HepG2 (cell line): ENCODE data around the gene PEX13. TPM values are rescaled to one million over a fixed set of nuclear protein-coding genes. Genes with fewer than 3 reads are reported as not detected.

Experiments used
- BCL6 ChIP-seq: IDR thresholded peaks from 2 replicates; pipeline ENCODE4 v1.6.1; 2016; ENCODE audit warnings: missing genetic modification reagents, missing compliant biosample characterization
- BORCS8-MEF2B ChIP-seq: sonication (generic); formaldehyde crosslinking; IDR thresholded peaks from 2 replicates; pipeline ENCODE4 v1.8.0; 2022; ENCODE audit warnings: mild to moderate bottlenecking, missing genetic modification reagents
- CBX2 ChIP-seq, 2 experiments: fragments of 200-600 bp in 1 of 2; sonication (generic); formaldehyde crosslinking in 1 of 2; IDR thresholded peaks; 2 replicates each; pipeline versions ENCODE4 v1.7.0 to v1.8.1; 2018 to 2022; ENCODE audit warnings: low read depth in 2 of 2, low read length in 1 of 2, mild to moderate bottlenecking in 1 of 2, missing genetic modification reagents in 1 of 2
- JUND ChIP-seq: sonication (generic); formaldehyde crosslinking; IDR thresholded peaks from 2 replicates; pipeline ENCODE4 v1.8.0; 2022; ENCODE audit warnings: mild to moderate bottlenecking, missing genetic modification reagents
- NBN ChIP-seq: fragments of 450-650 bp; conservative IDR thresholded peaks from 2 replicates; pipeline ENCODE4 v1.6.1; 2017
- PAX8 ChIP-seq: sonication (generic); formaldehyde crosslinking; IDR thresholded peaks from 2 replicates; pipeline ENCODE4 v1.8.0; 2022; ENCODE audit warnings: mild to moderate bottlenecking, missing genetic modification reagents, borderline replicate concordance
- RNF219 ChIP-seq: sonication (generic); formaldehyde crosslinking; IDR thresholded peaks from 2 replicates; pipeline ENCODE4 v1.5.0; 2020; ENCODE audit warnings: mild to moderate bottlenecking, missing genetic modification reagents
- RXRA ChIP-seq: sonication (generic); formaldehyde crosslinking; IDR thresholded peaks from 2 replicates; pipeline ENCODE4 v1.5.1; 2020; ENCODE audit warnings: missing genetic modification reagents
- ZMYM4 ChIP-seq: sonication (generic); formaldehyde crosslinking; IDR thresholded peaks from 2 replicates; pipeline ENCODE4 v1.8.1; 2023; ENCODE audit warnings: mild to moderate bottlenecking, missing genetic modification reagents
- ZNF256 ChIP-seq: sonication (generic); formaldehyde crosslinking; conservative IDR thresholded peaks from 2 replicates; pipeline ENCODE4 v1.4.0; 2020; ENCODE audit warnings: missing genetic modification reagents
- ZNF614 ChIP-seq: IDR thresholded peaks from 2 replicates; pipeline ENCODE4 v1.6.1; 2018; ENCODE audit warnings: missing biosample characterization, missing genetic modification reagents, inconsistent platforms, borderline replicate concordance
- ZNF710 ChIP-seq: sonication (generic); formaldehyde crosslinking; IDR thresholded peaks from 2 replicates; pipeline ENCODE4 v1.5.0; 2020; ENCODE audit warnings: mild to moderate bottlenecking, missing genetic modification reagents, borderline replicate concordance
- ZNF788 ChIP-seq: sonication (generic); formaldehyde crosslinking; IDR thresholded peaks from 2 replicates; pipeline ENCODE4 v1.5.0; 2020; ENCODE audit warnings: mild to moderate bottlenecking, missing genetic modification reagents, borderline replicate concordance
- ZNF891 ChIP-seq: sonication (generic); formaldehyde crosslinking; IDR thresholded peaks from 2 replicates; pipeline ENCODE4 v1.5.0; 2020; ENCODE audit warnings: mild to moderate bottlenecking, missing genetic modification reagents
- ZSCAN22 ChIP-seq: sonication (generic); formaldehyde crosslinking; IDR thresholded peaks from 2 replicates; pipeline ENCODE4 v1.4.0; 2020; ENCODE audit warnings: mild to moderate bottlenecking, missing genetic modification reagents
- polyA plus RNA-seq, 8 experiments: library from polyadenylated mRNA; depleted of rRNA in 3 of 8; stranded (reverse) in 7 of 8; unstranded in 1 of 8; fragments of >200 nt; fragmentation: Illumina TruSeq in 4 of 8; extraction: Trizol in 4 of 8; gene quantifications; 2 replicates each; pipeline versions ENCODE4 v1.2.1 to v1.2.3, GENCODE V29; 2011 to 2016; ENCODE audit warnings: low read depth in 4 of 8, missing spikeins in 1 of 8, mixed read lengths in 1 of 8; ENCODE audit not compliant: insufficient read depth in 1 of 8
- total RNA-seq, 5 experiments: library from RNA; depleted of rRNA; stranded (reverse); fragments of >200 nt; fragmentation: Illumina TruSeq; extraction: Trizol; gene quantifications; 2 replicates each; pipeline ENCODE4 v1.2.3, GENCODE V29; 2016; ENCODE audit warnings: low read depth in 1 of 5
- TF ChIP-seq, protein P1 (sequence below): sonication (generic); formaldehyde crosslinking; conservative IDR thresholded peaks from 2 replicates; pipeline ENCODE4 v1.8.0; 2022; ENCODE audit warnings: mild to moderate bottlenecking, moderate library complexity, missing genetic modification reagents
- TF ChIP-seq, protein P2 (sequence below): sonication (generic); formaldehyde crosslinking; IDR thresholded peaks from 2 replicates; pipeline ENCODE4 v1.4.0; 2020; ENCODE audit warnings: missing genetic modification reagents

Gene PEX13
- total and polyA plus RNA-seq, 2 of the 13 experiments (the other 11 are each of a cell fraction or from before 2014, with no cell fraction given), result 47.9 to 75.9 TPM

DNA sequence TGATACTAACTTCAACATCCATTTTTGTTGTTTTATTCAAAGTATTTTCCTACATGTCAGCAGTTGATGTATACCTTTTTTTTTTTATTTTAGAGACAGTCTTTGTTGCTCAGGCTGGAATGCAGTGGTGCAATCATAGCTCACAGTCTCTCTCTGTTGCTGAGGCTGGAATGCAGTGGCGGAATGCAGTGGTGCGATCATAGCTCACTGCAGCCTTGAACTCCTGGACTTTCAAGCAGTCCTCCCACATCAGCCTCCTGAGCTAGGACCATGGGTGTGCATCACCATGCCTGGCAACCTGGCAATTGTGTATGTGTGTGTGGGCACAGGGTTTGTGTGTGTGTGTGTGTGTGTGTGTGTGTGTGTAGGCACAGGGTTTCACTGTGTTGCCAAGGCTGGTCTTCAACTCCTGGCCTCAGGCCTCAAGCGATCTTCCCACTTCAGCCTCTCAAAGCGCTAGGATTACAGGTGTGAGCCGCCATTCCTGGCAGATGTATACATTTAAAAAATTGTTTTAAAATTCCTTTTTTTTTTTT is 72.9 kb downstream of the PEX13 start (continued):
- TF ChIP-seq RNF219 (CRISPR knock-in tag) (0 out of 2 replicates have a peak, but pooled peaks have one; percentile 50), JUND (peak; percentile 25; the same call in 1 of the 2 replicates), PAX8 (no peak), ZNF891 (CRISPR knock-in tag) (0 out of 2 replicates have a peak, but pooled peaks have one; percentile 23), RXRA (peak; percentile 74), ZNF788 (CRISPR knock-in tag) (peak; percentile 93), BORCS8-MEF2B (peak; percentile 71; the same call in 1 of the 2 replicates), CBX2 (IDR thresholded peaks at IDR 0.05; ENCODE audit: low read depth, low read length) (no peak), CBX2 (CRISPR knock-in tag; IDR thresholded peaks at IDR 0.05; ENCODE audit: low read depth) (no peak), BCL6 (peak; percentile 51; the same call in 1 of the 2 replicates), ZNF614 (peak; percentile 62; the same call in 1 of the 2 replicates), NBN (0 out of 2 replicates have a peak, but pooled peaks have one; percentile 43), ZSCAN22 (CRISPR knock-in tag) (no peak), ZMYM4 (CRISPR knock-in tag) (peak; percentile 95), ZNF710 (CRISPR knock-in tag) (0 out of 2 replicates have a peak, but pooled peaks have one; percentile 58), ZNF256 (CRISPR knock-in tag) (no peak)
- TF ChIP-seq, protein P1, sequence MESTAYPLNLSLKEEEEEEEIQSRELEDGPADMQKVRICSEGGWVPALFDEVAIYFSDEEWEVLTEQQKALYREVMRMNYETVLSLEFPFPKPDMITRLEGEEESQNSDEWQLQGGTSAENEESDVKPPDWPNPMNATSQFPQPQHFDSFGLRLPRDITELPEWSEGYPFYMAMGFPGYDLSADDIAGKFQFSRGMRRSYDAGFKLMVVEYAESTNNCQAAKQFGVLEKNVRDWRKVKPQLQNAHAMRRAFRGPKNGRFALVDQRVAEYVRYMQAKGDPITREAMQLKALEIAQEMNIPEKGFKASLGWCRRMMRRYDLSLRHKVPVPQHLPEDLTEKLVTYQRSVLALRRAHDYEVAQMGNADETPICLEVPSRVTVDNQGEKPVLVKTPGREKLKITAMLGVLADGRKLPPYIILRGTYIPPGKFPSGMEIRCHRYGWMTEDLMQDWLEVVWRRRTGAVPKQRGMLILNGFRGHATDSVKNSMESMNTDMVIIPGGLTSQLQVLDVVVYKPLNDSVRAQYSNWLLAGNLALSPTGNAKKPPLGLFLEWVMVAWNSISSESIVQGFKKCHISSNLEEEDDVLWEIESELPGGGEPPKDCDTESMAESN (CRISPR knock-in tag), result no peak
- TF ChIP-seq, protein P2, sequence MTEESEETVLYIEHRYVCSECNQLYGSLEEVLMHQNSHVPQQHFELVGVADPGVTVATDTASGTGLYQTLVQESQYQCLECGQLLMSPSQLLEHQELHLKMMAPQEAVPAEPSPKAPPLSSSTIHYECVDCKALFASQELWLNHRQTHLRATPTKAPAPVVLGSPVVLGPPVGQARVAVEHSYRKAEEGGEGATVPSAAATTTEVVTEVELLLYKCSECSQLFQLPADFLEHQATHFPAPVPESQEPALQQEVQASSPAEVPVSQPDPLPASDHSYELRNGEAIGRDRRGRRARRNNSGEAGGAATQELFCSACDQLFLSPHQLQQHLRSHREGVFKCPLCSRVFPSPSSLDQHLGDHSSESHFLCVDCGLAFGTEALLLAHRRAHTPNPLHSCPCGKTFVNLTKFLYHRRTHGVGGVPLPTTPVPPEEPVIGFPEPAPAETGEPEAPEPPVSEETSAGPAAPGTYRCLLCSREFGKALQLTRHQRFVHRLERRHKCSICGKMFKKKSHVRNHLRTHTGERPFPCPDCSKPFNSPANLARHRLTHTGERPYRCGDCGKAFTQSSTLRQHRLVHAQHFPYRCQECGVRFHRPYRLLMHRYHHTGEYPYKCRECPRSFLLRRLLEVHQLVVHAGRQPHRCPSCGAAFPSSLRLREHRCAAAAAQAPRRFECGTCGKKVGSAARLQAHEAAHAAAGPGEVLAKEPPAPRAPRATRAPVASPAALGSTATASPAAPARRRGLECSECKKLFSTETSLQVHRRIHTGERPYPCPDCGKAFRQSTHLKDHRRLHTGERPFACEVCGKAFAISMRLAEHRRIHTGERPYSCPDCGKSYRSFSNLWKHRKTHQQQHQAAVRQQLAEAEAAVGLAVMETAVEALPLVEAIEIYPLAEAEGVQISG (CRISPR knock-in tag), result 0 out of 2 replicates have a peak, but pooled peaks have one; percentile 27
